HG03378 (cell line): ENCODE measurements around the gene ADAMTS2.

Source experiments
- ATAC-seq: cut with Tn5 transposase; IDR thresholded peaks from one replicate; pipeline ENCODE4 v1.9.1; 2021; ENCODE audit warnings: mild to moderate bottlenecking, moderate library complexity; ENCODE audit not compliant: unreplicated experiment

Gene ADAMTS2

DNA sequence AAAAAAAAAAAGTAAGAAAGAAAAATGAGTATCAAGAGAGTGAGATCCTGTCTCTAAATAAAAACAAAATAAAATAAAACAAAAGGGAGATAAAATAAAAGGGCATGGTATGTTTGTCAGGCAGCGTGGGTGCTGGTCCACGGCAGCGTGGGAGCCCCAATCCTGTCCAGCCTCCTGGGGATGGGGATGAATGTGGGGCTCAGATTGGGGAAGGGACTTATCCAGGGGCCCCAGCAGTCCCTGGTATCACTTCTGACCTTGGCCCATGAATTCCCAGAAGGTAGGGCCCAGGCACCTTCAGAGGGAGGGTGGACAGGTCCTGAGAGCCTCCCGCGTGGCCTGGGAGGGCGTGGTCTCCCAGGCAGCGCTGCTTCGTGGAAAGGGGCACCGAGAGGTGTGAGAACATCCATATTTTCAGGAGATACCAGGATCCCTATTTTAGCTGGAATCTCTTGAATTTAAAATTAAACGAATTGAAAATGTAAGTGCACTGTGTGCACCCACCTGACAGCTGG lies 213.9 kb downstream of the ADAMTS2 start:
- ATAC-seq = no peak

- ATAC-seq = no peak
These were observed 215.1 kb downstream of the ADAMTS2 start for GRCh38 chr5:179130101-179130681.

- no peak for ATAC-seq
These were observed 215.6 kb downstream of the ADAMTS2 start for GRCh38 chr5:179129607-179130071.

GRCh38 chr5:179128976-179129375 lies 216.3 kb downstream of the ADAMTS2 start:
- no peak for ATAC-seq

GRCh38 chr5:179128041-179128365 lies 217.3 kb downstream of the ADAMTS2 start:
- no peak for ATAC-seq

- ATAC-seq = no peak
These were observed 217.9 kb downstream of the ADAMTS2 start for GRCh38 chr5:179127136-179128040.

GRCh38 chr5:179126506-179126991 lies 218.7 kb downstream of the ADAMTS2 start:
- no peak for ATAC-seq

- ATAC-seq = no peak
These were observed 219.3 kb downstream of the ADAMTS2 start for GRCh38 chr5:179125789-179126505.

DNA sequence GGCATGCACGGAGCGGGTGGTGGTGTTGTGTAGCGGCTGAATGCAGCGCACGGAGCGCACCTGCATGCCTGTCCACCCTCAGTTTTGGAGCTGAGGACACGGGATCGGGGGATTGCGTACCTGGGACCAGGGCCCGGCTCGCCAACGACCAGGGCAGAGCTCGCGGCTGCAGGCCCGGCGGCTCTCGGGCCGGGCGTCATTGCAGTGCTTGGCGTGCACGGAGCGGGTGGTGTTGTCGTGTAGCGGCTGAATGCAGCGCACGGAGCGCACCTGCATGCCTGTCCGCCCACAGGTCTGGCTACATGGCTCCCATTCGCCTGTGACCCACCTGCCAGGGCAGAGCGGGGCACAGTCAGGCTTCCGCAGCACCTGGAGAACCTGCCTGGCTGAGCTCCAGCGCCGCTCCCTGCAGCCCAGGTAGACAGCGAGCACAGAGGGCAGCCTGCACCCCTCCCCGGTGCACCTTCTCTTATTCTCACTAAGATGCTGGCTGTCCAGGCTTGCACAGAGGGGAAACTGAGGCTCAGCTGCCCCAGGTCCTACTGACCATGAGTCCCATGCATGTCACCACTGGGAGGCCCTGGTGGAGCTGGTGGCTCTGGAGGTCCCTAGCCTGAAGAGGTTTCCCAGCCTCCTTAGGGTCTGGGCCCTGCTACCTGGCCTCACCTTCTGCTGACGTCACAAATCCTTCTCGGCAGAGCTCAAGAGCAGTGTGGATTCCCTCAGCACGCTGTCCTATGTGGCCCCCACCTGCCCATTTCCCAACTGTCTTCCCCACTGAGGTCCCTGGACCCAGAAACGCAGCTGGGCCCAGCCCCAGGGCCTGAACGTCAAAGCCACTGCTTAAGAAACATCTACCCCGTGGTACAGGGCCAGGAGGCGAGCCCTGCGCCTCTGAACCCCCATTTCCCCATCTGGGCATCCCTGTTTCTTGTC lies 220.1 kb downstream of the ADAMTS2 start:
- no peak for ATAC-seq

GRCh38 chr5:179124273-179124852 lies 220.9 kb downstream of the ADAMTS2 start:
- no peak for ATAC-seq

DNA sequence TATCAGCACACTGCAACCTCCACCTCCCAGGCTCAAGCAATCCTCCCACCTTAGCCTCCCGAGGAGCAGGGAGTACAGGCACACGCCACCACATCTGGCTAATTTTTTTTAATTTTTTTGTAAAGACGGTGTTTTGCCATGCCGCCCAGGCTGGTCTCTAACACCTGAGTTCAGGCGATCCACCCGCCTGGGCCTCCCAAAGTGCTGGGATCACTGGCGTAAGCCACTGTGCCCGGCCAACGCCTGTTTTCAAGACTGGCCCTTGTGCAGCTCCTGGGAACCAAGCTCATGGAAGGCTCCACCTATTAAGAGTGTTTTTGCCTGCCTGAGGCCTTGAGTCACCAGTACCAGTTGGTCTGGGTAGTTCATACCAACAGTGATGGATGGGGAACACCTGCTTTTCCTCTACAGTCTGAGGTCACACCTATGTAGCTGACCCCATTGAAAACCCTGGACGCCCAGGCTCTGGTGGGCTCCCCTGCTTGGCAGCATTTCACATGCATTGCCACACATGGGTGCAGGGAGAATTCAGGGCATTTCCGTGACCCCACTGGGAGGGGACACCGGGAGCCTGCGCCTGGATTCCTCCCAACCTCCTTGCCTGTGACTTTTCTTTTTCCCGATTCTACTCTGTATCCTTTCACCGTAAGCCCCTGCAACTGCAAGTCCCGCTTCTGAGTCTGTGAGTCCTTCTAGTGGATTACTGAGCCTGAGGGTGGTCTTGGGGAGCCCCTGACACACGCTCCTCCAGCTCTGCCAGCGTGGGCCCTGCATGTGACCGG lies 221.6 kb downstream of the ADAMTS2 start:
- ATAC-seq = no peak

GRCh38 chr5:179123109-179123426 lies 222.2 kb downstream of the ADAMTS2 start:
- no peak for ATAC-seq

GRCh38 chr5:179122411-179123108 lies 222.7 kb downstream of the ADAMTS2 start:
- no peak for ATAC-seq

DNA sequence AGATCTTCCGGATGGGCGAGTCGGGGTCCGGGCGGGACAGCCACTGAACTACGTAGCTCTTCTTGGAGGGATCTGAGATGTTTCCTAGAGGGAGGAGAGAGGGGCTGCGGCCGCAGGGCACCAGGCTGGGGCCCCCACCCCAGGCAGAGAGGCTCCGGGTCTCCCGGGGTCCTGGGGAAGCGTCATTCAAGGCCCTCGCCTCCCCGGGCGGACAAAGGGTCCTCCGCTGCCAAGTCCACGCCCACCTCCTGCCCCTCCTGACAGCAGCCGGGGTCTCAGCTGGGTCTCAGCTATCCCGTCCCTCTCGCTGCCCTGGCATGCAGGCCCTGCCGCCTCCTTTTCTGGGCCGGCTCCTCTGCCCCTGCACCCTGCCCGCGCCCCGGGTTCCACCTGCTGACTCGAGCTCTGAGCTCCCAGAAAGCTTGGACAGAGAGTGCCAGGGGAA lies 223.6 kb downstream of the ADAMTS2 start:
- ATAC-seq = no peak

DNA sequence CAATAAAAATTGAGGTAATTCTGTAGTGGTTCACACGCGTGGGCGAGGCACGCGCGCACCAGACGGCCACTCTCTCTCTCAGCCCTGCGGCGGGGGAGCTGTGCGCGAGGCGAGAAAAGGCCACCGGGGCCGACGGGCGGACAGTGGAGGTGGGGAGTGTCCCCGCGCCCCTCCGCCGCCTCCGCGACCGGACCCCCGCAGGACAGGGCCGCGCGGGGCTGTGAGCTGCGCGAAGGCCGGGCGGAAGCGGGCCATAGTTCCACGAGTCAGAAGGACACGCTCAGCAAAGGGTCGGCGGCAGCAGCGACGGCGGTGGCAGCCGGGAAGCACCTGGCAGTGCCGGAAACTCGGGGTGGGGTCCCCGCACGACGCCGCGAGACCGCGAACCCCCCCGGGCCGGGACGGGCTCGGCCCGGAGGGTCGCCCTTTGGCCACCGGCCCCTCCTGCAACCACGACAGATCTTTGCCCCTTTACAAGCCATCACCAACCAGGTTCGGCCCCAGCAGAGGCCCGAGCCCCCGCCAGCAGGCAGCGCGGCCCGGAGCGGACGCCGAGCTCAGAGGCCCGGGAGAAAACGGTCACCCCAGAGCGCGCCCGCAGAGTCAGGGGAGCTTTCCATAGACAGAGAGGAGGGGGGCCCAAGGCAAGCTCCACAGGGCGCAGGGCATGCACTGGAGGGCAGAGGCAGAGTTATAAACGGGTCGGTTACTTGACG lies 224.2 kb downstream of the ADAMTS2 start:
- ATAC-seq = no peak

DNA sequence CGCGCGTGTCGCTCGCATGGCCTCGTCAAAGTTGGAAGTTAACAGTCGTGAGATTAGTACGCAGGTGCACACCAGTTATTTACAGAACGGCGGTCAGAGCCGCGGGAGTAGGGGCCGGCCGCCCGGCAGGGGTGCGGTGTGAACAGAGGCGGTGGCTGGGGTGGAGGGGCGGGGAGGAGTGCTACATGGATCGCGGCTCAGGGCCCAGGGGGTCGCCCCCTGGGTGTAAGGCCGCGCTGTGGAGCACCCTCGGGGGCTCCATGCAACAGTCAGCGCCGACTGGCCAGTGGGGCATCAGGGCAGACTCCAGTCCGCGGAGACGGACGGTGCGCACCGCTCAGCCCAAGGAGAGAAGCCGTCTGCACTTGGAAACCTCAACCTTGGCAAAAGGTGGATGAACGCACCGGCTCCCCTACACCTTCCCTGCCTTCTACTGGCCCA lies 224.8 kb downstream of the ADAMTS2 start:
- ATAC-seq = no peak

- ATAC-seq = no peak
These were observed 225.7 kb downstream of the ADAMTS2 start for GRCh38 chr5:179119415-179120170.
